B cell (primary cell): ENCODE results near the gene LRRC4C. TPM values are rescaled to one million over a fixed set of nuclear protein-coding genes. Genes with fewer than 3 reads are reported as not detected.

Experiments
- ATAC-seq: fragments of 200-7000 bp; cut with Tn5 transposase; one replicate; pipeline ENCODE4 v1.10.0; 2021; ENCODE audit warnings: low read depth, mild to moderate bottlenecking, moderate number of reproducible peaks, moderate library complexity
- CTCF ChIA-PET: fragments of 350-600 bp; sonication (Branson Sonifier 250); formaldehyde crosslinking; loops from one replicate; lab custom pipeline; 2021; ENCODE audit warnings: antibody characterized with exemption, inconsistent platforms; lab: Charles Lee
- POLR2A ChIA-PET: fragments of 350-600 bp; sonication (Branson Sonifier 250); formaldehyde crosslinking; loops from one replicate; lab custom pipeline; 2021; ENCODE audit warnings: antibody characterized with exemption; lab: Charles Lee
- DNase-seq: peaks from one replicate; pipeline ENCODE4 v3.0.0; 2013
- H2AFZ ChIP-seq: 2 replicates; pipeline ENCODE4 v1.6.1; 2012; ENCODE audit warnings: mild to moderate bottlenecking, low read depth, low read length; ENCODE audit not compliant: insufficient read depth, poor library complexity, severe bottlenecking
- H3K27ac ChIP-seq, 2 donors: 1 replicate in 1 of 2; 2 replicates in 1 of 2; pipeline ENCODE4 v1.5.1; 2012 to 2013; ENCODE audit warnings: low read length in 2 of 2, mild to moderate bottlenecking in 2 of 2, moderate library complexity in 1 of 2
- H3K27me3 ChIP-seq, 4 experiments: fragments of 200-600 bp in 1 of 4; sonication (generic) in 1 of 4; replicated peaks in 1 of 4; 1 replicate in 2 of 4; 2 replicates in 2 of 4; pipeline versions ENCODE4 v1.6.1 to v1.7.0; 2013 to 2016; ENCODE audit warnings: low read length in 3 of 4, mild to moderate bottlenecking in 2 of 4, mixed read lengths in 1 of 4, moderate library complexity in 1 of 4; ENCODE audit not compliant: insufficient read depth in 4 of 4, control insufficient read depth in 3 of 4; ENCODE audit errors: control extremely low read depth in 1 of 4
- H3K36me3 ChIP-seq, 2 experiments: replicated peaks in 1 of 2; 1 replicate in 1 of 2; 2 replicates in 1 of 2; pipeline versions ENCODE4 v1.6.1 to v1.7.1; 2013; ENCODE audit warnings: low read length in 1 of 2; ENCODE audit not compliant: insufficient read depth in 2 of 2, control insufficient read depth in 1 of 2; ENCODE audit errors: control extremely low read depth in 1 of 2, extremely low read depth in 1 of 2
- H3K4me1 ChIP-seq, 2 donors: fragments of 200-600 bp in 1 of 2; sonication (generic) in 1 of 2; 1 replicate in 1 of 2; 2 replicates in 1 of 2; pipeline versions ENCODE4 v1.5.1 to v1.6.1; 2013 to 2017; ENCODE audit warnings: low read length in 2 of 2; ENCODE audit not compliant: control insufficient read depth in 2 of 2, insufficient read depth in 2 of 2
- H3K4me2 ChIP-seq: replicated peaks from 2 replicates; pipeline ENCODE3; 2012; ENCODE audit warnings: mild to moderate bottlenecking, low read depth, low read length; ENCODE audit not compliant: poor library complexity, severe bottlenecking
- H3K4me3 ChIP-seq, 5 experiments: fragments of 200-600 bp in 1 of 5; sonication (generic) in 1 of 5; 1 replicate in 3 of 5; 2 replicates in 2 of 5; pipeline versions ENCODE4 v1.5.1 to v1.7.0; 2011 to 2016; ENCODE audit warnings: low read length in 4 of 5, mild to moderate bottlenecking in 4 of 5, low read depth in 2 of 5, control low read depth in 1 of 5, moderate library complexity in 1 of 5; ENCODE audit not compliant: insufficient read depth in 1 of 5; ENCODE audit errors: control extremely low read depth in 1 of 5, extremely low read depth in 1 of 5
- H3K79me2 ChIP-seq: fragments of 200-600 bp; sonication (generic); one replicate; pipeline ENCODE4 v1.6.0; 2016; ENCODE audit warnings: low read length; ENCODE audit not compliant: control insufficient read depth, insufficient read depth
- H3K9ac ChIP-seq: fragments of 200-600 bp; sonication (generic); 2 replicates; pipeline ENCODE4 v1.6.1; 2017; ENCODE audit warnings: mild to moderate bottlenecking, low read length, moderate library complexity
- H3K9me3 ChIP-seq, 3 donors: one replicate each; pipeline versions ENCODE4 v1.6.1 to v1.7.1; 2013; ENCODE audit warnings: low read length in 2 of 3; ENCODE audit not compliant: control insufficient read depth in 2 of 3, insufficient read depth in 1 of 3; ENCODE audit errors: control extremely low read depth in 1 of 3
- H4K20me1 ChIP-seq: 2 replicates; pipeline ENCODE4 v1.6.0; 2012; ENCODE audit warnings: mild to moderate bottlenecking, low read length; ENCODE audit not compliant: insufficient read depth, control insufficient read depth, poor library complexity, severe bottlenecking
- H3K27ac Mint-ChIP-seq: one replicate; pipeline ENCODE4 v1.8.0; 2021; ENCODE audit warnings: mixed read lengths
- H3K27me3 Mint-ChIP-seq: one replicate; pipeline ENCODE4 v1.8.0; 2021; ENCODE audit warnings: mixed read lengths
- H3K4me1 Mint-ChIP-seq: one replicate; pipeline ENCODE4 v1.8.0; 2021; ENCODE audit warnings: mixed read lengths
- H3K4me3 Mint-ChIP-seq: one replicate; pipeline ENCODE4 v1.8.0; 2021; ENCODE audit warnings: mixed read lengths
- H3K9me3 Mint-ChIP-seq: one replicate; pipeline ENCODE4 v1.8.0; 2022; ENCODE audit warnings: mixed read lengths; ENCODE audit not compliant: insufficient read depth
- CTCF ChIP-seq: fragments of 200-600 bp; IDR thresholded peaks from one replicate; pipeline ENCODE4 v1.8.0; 2022; ENCODE audit warnings: antibody characterized with exemption, mild to moderate bottlenecking
- EZH2 ChIP-seq: IDR thresholded peaks from 2 replicates; pipeline ENCODE4 v1.6.1; 2012; ENCODE audit warnings: borderline replicate concordance, low read depth, mild to moderate bottlenecking, moderate library complexity, low read length; ENCODE audit not compliant: insufficient read depth, poor library complexity, severe bottlenecking
- WGBS: methylation state at CpG from one replicate; pipeline ENCODE4 v1.1.5; 2013; ENCODE audit warnings: missing lambda C conversion rate; ENCODE audit not compliant: insufficient coverage; 5-methylcytosine and 5-hydroxymethylcytosine counted together
- intact Hi-C: fragments of 100-400 bp; cut with micrococcal nuclease; formaldehyde crosslinking; loops from one replicate; pipeline ENCODE4 v1.10.0; 2022
- polyA plus RNA-seq: library from polyadenylated mRNA; depleted of rRNA; stranded (reverse); fragments of >200 nt; gene quantifications from 2 replicates; pipeline ENCODE4 v1.2.3, GENCODE V29; 2012
- total RNA-seq, 2 donors: library from RNA; stranded (reverse); fragments of 120-200 nt in 1 of 2; gene quantifications; 1 replicate in 1 of 2; 2 replicates in 1 of 2; pipeline versions ENCODE4 v1.2.3 to v1.2.4, GENCODE V29; 2013 to 2022

Gene LRRC4C
- total and polyA plus RNA-seq, 2 donors (not counting 1 experiment from before 2014, with no cell fraction given): 0.57 TPM; not detected in 1

GRCh38 chr11:41039592-41039991 lies 419.9 kb downstream of the LRRC4C start:
- CTCF ChIA-PET: no interaction called here
- no peaks in the 10 kb centered on the region for H3K27me3 Mint-ChIP-seq
- H3K27me3 ChIP-seq: no peaks in the 10 kb centered on the region
- no peak for TF ChIP-seq CTCF
- TF ChIP-seq EZH2: no peak
- H2AFZ ChIP-seq: no peak overlapping the region
- no peak overlapping the region for H3K4me2 ChIP-seq
- H3K4me3 Mint-ChIP-seq: no peak overlapping the region
- no peaks in the 10 kb centered on the region for H3K4me1 ChIP-seq
- H3K9me3 ChIP-seq: no peaks in the 10 kb centered on the region
- POLR2A ChIA-PET: no interaction called here
- H3K9ac ChIP-seq: no peak overlapping the region
- H3K36me3 ChIP-seq: no peaks in the 10 kb centered on the region
- no peaks in the 10 kb centered on the region for H3K9me3 Mint-ChIP-seq
- no peaks in the 10 kb centered on the region for H3K79me2 ChIP-seq
- DNase-seq (no peak), ATAC-seq (no peak)
- WGBS: 63% methylated on average over 6 of the region's 8 CpGs
- H3K4me3 ChIP-seq: no peak overlapping the region
- H3K27ac Mint-ChIP-seq: no peak overlapping the region
- H3K27ac ChIP-seq: no peak overlapping the region
- intact Hi-C loops: no loop called here
- no peaks in the 10 kb centered on the region for H4K20me1 ChIP-seq
- H3K4me1 Mint-ChIP-seq: no peaks in the 10 kb centered on the region

GRCh38 chr11:41031551-41032060 lies 427.8 kb downstream of the LRRC4C start:
- H3K9me3 ChIP-seq: no peaks in the 10 kb centered on the region
- no peaks in the 10 kb centered on the region for H3K36me3 ChIP-seq
- ChIA-PET POLR2A (no interaction called here), CTCF (no interaction called here)
- H3K4me1 Mint-ChIP-seq: no peaks in the 10 kb centered on the region
- no peaks in the 10 kb centered on the region for H3K4me1 ChIP-seq
- ATAC-seq (no peak), DNase-seq (no peak)
- no peak overlapping the region for H3K27ac ChIP-seq
- H3K4me2 ChIP-seq: no peak overlapping the region
- H3K27me3 ChIP-seq: no peaks in the 10 kb centered on the region
- H3K4me3 ChIP-seq: no peak overlapping the region
- WGBS: no CpG with 5 or more reads among the region's 1 CpG
- no peaks in the 10 kb centered on the region for H3K79me2 ChIP-seq
- intact Hi-C loops: no loop called here
- no peaks in the 10 kb centered on the region for H4K20me1 ChIP-seq
- TF ChIP-seq EZH2: no peak
- TF ChIP-seq CTCF: no peak
- no peak overlapping the region for H3K9ac ChIP-seq
- no peak overlapping the region for H2AFZ ChIP-seq
- no peak overlapping the region for H3K27ac Mint-ChIP-seq
- H3K9me3 Mint-ChIP-seq: no peaks in the 10 kb centered on the region
- no peak overlapping the region for H3K4me3 Mint-ChIP-seq
- no peaks in the 10 kb centered on the region for H3K27me3 Mint-ChIP-seq
